Endothelial cell of umbilical vein (primary cell): ENCODE data around the gene ST8SIA1.

ENCODE experiments used
- CTCF ChIP-seq, 2 donors: IDR thresholded peaks; 1 replicate in 1 of 2; 2 replicates in 1 of 2; pipeline ENCODE4 v1.5.1; 2011; ENCODE audit warnings: low read length in 2 of 2, mild to moderate bottlenecking in 2 of 2, moderate library complexity in 2 of 2, control low read depth in 1 of 2, inconsistent platforms in 1 of 2, low read depth in 1 of 2; ENCODE audit not compliant: insufficient read depth in 1 of 2; ENCODE audit errors: extremely low read depth in 1 of 2
- EZH2 ChIP-seq: IDR thresholded peaks from 2 replicates; pipeline ENCODE4 v1.6.1; 2012; ENCODE audit warnings: borderline replicate concordance, low read depth, mild to moderate bottlenecking, moderate library complexity, low read length, inconsistent platforms; ENCODE audit not compliant: severe bottlenecking
- GATA2 ChIP-seq: IDR thresholded peaks from 2 replicates; pipeline ENCODE4 v1.7.0; 2011; ENCODE audit warnings: low read depth, mild to moderate bottlenecking, moderate library complexity, mixed read lengths, low read length; ENCODE audit not compliant: insufficient read length, insufficient read depth
- MAX ChIP-seq: IDR thresholded peaks from 2 replicates; pipeline ENCODE4 v1.6.1; 2011; ENCODE audit not compliant: insufficient read depth, insufficient read length
- MYC ChIP-seq: IDR thresholded peaks from one replicate; pipeline ENCODE4 v1.6.1; 2011; ENCODE audit warnings: mild to moderate bottlenecking, low read depth, low read length
- POLR2A ChIP-seq: IDR thresholded peaks from 2 replicates; pipeline ENCODE4 v1.6.1; 2012; ENCODE audit warnings: low read depth, mild to moderate bottlenecking, control low read depth, low read length
- POLR2AphosphoS5 ChIP-seq: IDR thresholded peaks from 2 replicates; pipeline ENCODE4 v1.6.1; 2012; ENCODE audit warnings: low read depth, mild to moderate bottlenecking, control low read depth, low read length, moderate library complexity; ENCODE audit not compliant: insufficient read depth

- no peak for TF ChIP-seq CTCF (IDR thresholded peaks at IDR 0.05; ENCODE audit: extremely low read depth in 1 of 2, insufficient read depth in 1 of 2, low read depth in 1 of 2, low read length in 2 of 2)
- TF ChIP-seq MAX: no peak
- TF ChIP-seq MYC: no peak
- no peak for TF ChIP-seq POLR2A
- TF ChIP-seq EZH2: no peak
- no peak for TF ChIP-seq POLR2AphosphoS5
- no peak for TF ChIP-seq GATA2
Measured at GRCh38 chr12:22169376-22169775, 165.1 kb downstream of the ST8SIA1 start.
